H1 (cell line): ENCODE data around the gene TESMIN.

ENCODE experiments used
- CHD1 ChIP-seq: IDR thresholded peaks from 2 replicates; pipeline ENCODE4 v1.6.1; 2012; ENCODE audit warnings: low read depth, low read length, improper control_type of control experiment
- CTCF ChIP-seq, 3 experiments: IDR thresholded peaks; 1 replicate in 2 of 3; 2 replicates in 1 of 3; pipeline versions ENCODE4 v1.5.1 to v1.6.1; 2011; ENCODE audit warnings: low read length in 3 of 3, mild to moderate bottlenecking in 3 of 3, inconsistent platforms in 2 of 3, low read depth in 1 of 3, moderate library complexity in 1 of 3; ENCODE audit not compliant: insufficient read depth in 1 of 3; ENCODE audit errors: control extremely low read depth in 1 of 3
- EP300 ChIP-seq, 2 experiments: IDR thresholded peaks; 1 replicate in 1 of 2; 2 replicates in 1 of 2; pipeline ENCODE4 v1.6.1; 2011 to 2012; ENCODE audit warnings: low read depth in 2 of 2, low read length in 2 of 2, mild to moderate bottlenecking in 2 of 2, borderline replicate concordance in 1 of 2, inconsistent platforms in 1 of 2, moderate library complexity in 1 of 2
- FOSL1 ChIP-seq: IDR thresholded peaks from 2 replicates; pipeline ENCODE4 v1.6.1; 2011; ENCODE audit warnings: mild to moderate bottlenecking, low read depth, low read length, moderate library complexity; ENCODE audit not compliant: insufficient read depth
- KDM5A ChIP-seq: fragments of 200-600 bp; IDR thresholded peaks from 2 replicates; pipeline ENCODE4 v1.7.1; 2012; ENCODE audit warnings: mild to moderate bottlenecking, low read length, inconsistent platforms, mixed read lengths
- MAX ChIP-seq: IDR thresholded peaks from 2 replicates; pipeline ENCODE4 v1.6.1; 2012; ENCODE audit warnings: inconsistent platforms
- NRF1 ChIP-seq: IDR thresholded peaks from 2 replicates; pipeline ENCODE4 v1.6.1; 2011; ENCODE audit warnings: mild to moderate bottlenecking, low read depth, low read length, improper control_type of control experiment
- POLR2A ChIP-seq, 2 experiments: IDR thresholded peaks; 1 replicate in 1 of 2; 2 replicates in 1 of 2; pipeline ENCODE4 v1.6.1; 2011; ENCODE audit warnings: low read depth in 2 of 2, low read length in 2 of 2, mild to moderate bottlenecking in 2 of 2; ENCODE audit errors: control extremely low read depth in 1 of 2
- SAP30 ChIP-seq: fragments of 300-600 bp; sonication (generic); IDR thresholded peaks from 2 replicates; pipeline ENCODE4 v1.7.1; 2012; ENCODE audit warnings: low read length, moderate library complexity, mild to moderate bottlenecking, inconsistent platforms; ENCODE audit not compliant: insufficient read depth, insufficient replicate concordance

GRCh38 chr11:68670208-68670992 lies 80.9 kb downstream of the TESMIN start:
- TF ChIP-seq CHD1 (no peak), FOSL1 (no peak), CTCF (IDR thresholded peaks at IDR 0.05; ENCODE audit: control extremely low read depth in 1 of 3, insufficient read depth in 1 of 3, low read depth in 1 of 3, low read length in 3 of 3) (peak; percentile 11 to 40 (median 32)), KDM5A (no peak), POLR2A (IDR thresholded peaks at IDR 0.05; ENCODE audit: control extremely low read depth in 1 of 2, low read depth in 2 of 2, low read length in 2 of 2) (no peak), MAX (no peak), EP300 (IDR thresholded peaks at IDR 0.05; ENCODE audit: borderline replicate concordance in 1 of 2, low read depth in 2 of 2, low read length in 2 of 2) (no peak), NRF1 (no peak), SAP30 (no peak)
